GM19328 (cell line): ENCODE results near the gene SMIM23.

Experiments
- ATAC-seq: cut with Tn5 transposase; IDR thresholded peaks from one replicate; pipeline ENCODE4 v1.9.1; 2021; ENCODE audit warnings: mild to moderate bottlenecking, moderate library complexity; ENCODE audit not compliant: unreplicated experiment

SMIM23 gene

GRCh38 chr5:171785517-171785916 is at the start of gene SMIM23:
Gene SMIM23, plus strand, starts transcription at chr5:171785817. Its CDS starts 55 bp downstream, at chr5:171785872.
- ATAC-seq, result no peak

GRCh38 chr5:171736976-171737891 is 48.4 kb upstream of the SMIM23 start:
- no peak for ATAC-seq

DNA sequence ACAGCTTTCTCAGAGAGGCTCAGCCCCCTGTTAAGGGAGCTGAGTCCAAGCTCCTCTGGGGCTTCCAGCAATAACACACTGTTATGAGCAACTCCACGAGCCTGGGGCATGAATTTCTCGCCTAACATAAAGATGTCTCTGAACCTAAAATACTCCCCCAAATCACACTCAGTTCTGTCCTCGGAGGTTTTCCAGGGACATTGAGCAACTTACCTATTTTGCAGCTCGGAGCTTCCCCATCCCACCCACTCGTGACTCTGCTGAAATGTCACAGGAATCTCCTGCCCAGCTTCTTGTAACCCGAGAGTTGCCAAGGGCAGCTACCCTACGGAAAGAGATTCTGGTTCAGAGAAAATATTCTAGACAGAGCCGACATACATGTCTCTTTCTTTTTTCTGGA is 47.1 kb upstream of the SMIM23 start:
- no peak for ATAC-seq

DNA sequence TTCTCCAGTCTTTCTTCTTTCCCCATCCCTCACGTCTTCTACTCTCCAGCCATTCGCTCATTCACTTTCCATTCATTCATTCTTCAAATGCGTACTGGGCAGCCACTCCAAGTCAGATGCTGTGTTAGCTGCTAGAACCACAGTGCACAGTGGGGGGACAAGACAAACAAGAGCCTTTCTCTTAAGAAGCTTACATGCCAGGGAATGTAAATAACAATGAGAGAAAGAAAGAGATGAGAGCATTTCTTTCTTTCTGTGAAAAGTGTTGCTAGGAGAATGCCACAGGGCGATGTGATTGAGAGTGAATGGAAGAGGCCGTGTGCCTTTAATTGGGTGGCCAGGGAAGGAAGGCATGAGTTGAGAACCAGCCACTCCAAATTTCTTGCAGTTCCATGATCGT is 46.3 kb upstream of the SMIM23 start:
- no peak for ATAC-seq

GRCh38 chr5:171743436-171744076 is 42.1 kb upstream of the SMIM23 start:
- ATAC-seq, result peak; percentile 23

DNA sequence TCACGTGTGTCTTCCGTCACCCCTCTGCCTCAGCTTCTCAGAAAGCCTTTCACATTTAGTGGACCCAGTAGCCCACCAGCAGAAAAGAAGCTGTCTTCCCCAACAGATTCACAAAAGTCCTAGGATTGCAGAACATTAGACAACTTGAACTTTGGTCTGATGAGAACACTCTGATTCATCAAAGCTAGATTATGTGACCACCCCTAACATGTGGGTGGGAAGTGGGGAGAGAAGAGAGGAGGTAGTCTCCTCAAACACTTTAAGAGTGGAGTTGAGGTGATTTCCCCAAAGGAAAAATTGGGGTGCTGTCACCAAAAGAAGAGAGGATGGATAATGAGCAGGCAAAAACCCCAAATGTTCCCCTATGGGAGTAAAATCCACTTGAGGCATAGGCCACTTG is 41.4 kb upstream of the SMIM23 start:
- no peak for ATAC-seq

DNA sequence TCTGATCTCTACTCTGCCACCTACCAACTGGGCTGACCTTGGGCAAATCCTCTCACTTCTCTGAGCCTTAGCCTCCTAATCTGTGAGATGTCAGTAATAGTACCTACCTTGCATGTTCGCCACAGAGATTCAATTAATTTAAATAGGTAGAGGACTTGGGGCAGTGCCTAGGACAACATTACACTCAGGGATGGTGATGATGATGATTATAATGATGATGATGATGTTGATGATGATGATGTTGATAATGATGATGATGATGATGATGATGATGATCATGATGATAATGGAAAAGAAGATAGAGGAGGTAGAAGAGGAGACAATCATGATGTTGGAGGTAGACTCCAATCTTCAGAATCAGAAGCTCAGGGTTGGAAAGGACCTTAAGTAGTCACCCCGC is 40.7 kb upstream of the SMIM23 start:
- no peak for ATAC-seq

DNA sequence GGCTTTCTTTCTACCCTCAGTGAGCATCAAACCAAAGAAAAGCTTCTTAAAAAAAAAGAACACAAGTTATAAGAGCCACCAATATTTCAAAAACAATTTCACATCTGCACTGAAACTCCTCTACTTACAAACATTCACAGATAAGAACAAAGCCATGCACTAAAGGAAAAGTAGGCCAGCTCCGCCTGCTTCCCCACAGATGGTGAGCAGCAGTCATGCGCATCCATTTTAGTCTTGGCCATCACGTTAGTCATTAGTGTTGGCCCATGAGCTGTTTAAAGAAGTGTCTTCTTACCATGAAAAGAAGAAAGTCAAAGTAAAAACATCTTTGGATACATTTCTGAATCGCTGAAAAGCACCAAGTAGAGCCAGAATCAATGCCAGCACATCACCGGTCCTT is 40.0 kb upstream of the SMIM23 start:
- ATAC-seq, result no peak

- no peak for ATAC-seq
Measured at GRCh38 chr5:171747061-171747859, 38.4 kb upstream of the SMIM23 start.

GRCh38 chr5:171748720-171749119 is 36.9 kb upstream of the SMIM23 start:
- ATAC-seq, result no peak

DNA sequence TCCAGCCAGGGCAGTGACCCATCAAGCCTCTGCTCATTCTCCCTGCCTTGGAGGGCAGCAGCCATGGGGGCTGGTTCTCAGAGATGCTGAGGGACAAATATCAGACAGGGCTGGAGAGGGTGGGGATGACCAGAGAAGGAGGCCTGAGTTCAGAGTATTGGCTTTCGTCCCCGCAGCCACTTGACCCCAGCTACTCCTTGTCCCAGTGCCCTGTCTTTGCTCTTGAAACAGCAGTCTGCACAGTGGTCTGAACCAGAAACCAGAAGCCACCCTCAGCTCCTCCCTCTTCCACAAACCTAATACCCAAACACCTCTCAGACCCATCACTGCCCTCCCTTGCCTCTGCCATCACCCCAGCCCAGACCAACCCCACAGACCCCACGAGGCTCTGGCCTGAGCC is 36.3 kb upstream of the SMIM23 start:
- no peak for ATAC-seq

DNA sequence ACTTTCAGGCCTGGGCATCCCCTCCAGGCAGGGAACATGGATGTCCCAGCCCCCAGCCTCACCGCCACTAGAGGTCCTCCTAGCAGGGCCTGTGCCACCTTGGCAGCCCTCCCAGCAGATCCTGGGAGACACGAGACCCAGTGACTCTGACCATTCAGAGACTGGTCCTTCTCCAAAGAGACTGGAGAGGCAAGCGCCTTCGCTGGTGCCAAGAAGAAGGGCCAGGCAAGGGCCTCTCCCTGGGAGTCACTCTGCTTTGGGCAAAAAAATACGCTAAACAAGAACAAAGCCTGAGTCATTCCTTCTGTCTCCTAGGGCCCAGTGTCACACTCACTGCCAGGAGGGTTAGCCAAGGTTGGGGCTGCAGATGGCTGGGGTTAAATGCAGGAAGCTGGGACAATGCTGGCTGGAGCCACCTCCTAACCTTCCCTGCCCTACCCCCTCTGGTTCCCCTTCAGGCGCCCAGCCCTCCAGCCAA is 35.3 kb upstream of the SMIM23 start:
- ATAC-seq, result no peak

- ATAC-seq, result no peak
Measured at GRCh38 chr5:171755354-171755821, 30.2 kb upstream of the SMIM23 start.

DNA sequence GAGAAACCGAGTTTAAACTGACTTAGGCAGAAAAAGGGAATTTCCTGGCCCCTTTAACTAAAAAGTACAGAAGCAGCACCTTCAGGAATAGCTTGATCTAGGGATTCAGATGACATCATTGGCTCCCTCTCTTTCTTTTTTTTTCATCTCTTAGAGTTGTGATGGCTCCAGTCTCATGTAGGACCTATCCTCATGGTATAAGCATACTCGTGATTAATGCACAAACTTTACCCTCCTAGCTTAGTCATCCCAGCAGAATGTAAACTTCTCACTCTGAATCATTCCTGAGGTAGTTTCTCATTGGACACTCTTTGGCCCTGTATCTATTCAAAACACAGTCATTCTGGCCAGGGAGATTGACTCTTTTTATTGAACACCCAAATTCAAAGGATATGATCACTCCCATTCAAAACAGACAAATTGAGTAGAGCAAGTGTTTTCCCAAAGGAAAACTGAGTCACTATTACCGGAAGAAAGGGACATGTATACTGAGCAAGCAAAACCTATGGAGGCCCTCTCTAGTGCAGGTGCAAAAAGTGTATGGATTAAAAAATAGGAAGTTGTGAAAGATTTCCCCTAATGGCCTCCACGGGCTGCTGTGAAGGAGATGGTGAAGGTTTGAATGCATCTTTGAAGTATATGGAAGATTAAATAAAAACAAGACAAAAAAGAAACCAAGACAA is 27.6 kb upstream of the SMIM23 start:
- ATAC-seq, result no peak

DNA sequence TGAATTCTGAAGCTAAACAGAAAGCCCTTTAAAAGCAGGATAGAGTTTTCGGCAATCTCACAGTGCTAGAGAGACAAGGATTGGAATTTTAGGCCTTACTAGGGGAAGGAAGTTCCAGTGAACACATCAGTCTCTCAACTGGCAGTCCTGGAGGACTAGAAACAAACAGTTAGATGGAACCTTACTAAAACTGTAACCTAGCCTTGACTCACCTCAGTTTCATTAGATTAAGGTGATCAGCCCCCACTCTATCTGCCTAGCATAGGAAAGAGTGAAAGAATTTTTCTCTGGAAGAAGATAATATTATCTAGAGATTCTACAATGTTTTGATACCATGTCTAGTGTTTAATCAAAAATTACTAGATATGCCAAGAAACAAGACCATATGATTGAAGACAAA is 25.8 kb upstream of the SMIM23 start:
- ATAC-seq, result no peak

DNA sequence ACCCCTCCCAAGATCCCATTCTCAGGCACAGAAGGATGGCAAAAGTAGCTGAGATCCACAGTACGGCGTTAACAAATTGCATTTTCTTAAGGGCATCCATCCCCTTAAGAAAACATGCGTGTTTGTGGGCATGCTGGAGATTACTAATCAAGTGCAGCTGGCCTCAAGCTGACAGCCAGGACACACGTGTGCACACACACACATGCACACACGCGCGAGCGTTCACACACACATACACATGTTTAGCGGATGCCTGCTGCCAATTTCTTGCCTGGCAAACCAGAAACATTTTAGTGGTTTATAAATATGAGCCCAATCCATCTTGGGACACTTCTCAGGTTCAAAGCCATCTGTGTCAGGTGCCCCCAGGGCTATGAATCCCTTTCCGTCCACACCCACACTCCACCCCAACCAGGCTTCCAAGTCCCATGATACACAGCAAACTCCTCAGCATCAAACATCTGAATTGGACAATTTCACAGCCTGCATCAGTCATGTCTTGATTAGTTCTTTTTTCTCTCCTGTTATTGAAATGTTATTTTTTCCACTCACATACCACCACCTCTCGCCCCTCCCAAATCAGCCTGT is 23.5 kb upstream of the SMIM23 start:
- no peak for ATAC-seq

- ATAC-seq, result no peak
Measured at GRCh38 chr5:171762903-171763302, 22.7 kb upstream of the SMIM23 start.

GRCh38 chr5:171764265-171764664 is 21.4 kb upstream of the SMIM23 start:
- ATAC-seq, result no peak

DNA sequence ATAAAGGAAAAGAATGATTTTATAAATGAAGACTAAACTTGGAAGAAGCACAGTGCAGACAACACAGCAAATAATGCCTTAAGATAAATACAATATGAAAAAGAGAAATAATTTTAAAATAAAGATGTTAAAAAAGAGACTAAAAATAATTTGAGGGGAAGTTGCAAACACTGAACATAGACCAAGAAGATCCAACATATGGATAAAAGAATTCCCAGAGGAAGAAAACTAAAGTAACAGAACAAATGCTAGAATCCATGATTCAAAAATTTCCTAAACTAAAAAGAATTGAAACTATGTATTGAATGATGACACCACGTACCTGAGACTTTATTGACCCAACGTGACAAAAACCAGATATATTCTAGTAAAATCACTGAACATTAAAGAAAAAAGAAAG is 18.7 kb upstream of the SMIM23 start:
- no peak for ATAC-seq

- ATAC-seq, result no peak
Measured at GRCh38 chr5:171770153-171770552, 15.5 kb upstream of the SMIM23 start.
